ENCODE data around the gene L3MBTL4. TPM values are rescaled to one million over a fixed set of nuclear protein-coding genes. Genes with fewer than 3 reads are reported as not detected.

L3MBTL4 gene
- total RNA-seq, 6 donors from 2014 or later: 13.2 to 29.1 (median 14.8) TPM

GRCh38 chr18:6017171-6017570, 397.5 kb downstream of the L3MBTL4 start:
- no peak for ATAC-seq (ENCODE audit: low FRiP score in 2 of 2)
- Histone ChIP-seq H3K36me3 (no peaks in the 10 kb centered on the region), H3K27me3 (no peaks in the 10 kb centered on the region), H3K4me1 (no peaks in the 10 kb centered on the region), H3K4me3 (no peak overlapping the region), H3K27ac (no peak overlapping the region), H3K9me3 (no peaks in the 10 kb centered on the region)
- no peak for DNase-seq
- 56 to 81% methylated on average over 5 of the region's 5 CpGs for WGBS, 2 donors
- TF ChIP-seq CTCF (IDR thresholded peaks at IDR 0.05): no peak
- TF ChIP-seq POLR2A (IDR thresholded peaks at IDR 0.05): no peak
- TF ChIP-seq POLR2AphosphoS5 (IDR thresholded peaks at IDR 0.05): no peak
- TF ChIP-seq EP300 (IDR thresholded peaks at IDR 0.05): no peak

DNA sequence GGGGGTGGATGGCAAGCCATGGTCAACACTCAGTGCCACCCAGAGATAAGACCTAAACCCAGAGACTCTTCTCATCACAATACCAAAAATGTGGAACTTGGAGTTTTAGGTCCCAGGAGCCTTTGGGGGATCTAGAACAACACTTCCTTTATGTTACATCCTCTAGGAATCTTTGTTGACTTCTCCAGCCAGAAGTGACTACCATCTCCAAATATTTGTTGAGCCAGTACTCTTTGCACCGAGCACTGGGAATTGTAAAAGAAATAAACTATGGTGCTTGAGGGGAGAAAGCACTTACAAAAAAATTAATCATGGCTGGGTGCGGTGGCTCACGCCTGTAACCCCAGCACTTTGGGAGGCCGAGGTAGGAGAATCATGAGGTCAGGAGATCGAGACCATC, 399.3 kb downstream of the L3MBTL4 start:
- DNase-seq (no peak), ATAC-seq (ENCODE audit: low FRiP score in 2 of 2) (no peak)
- no peaks in the 10 kb centered on the region for H3K4me1 ChIP-seq
- 95 to 96% methylated on average over 5 of the region's 5 CpGs for WGBS, 2 donors
- H3K27ac ChIP-seq: no peak overlapping the region
- TF ChIP-seq POLR2A (IDR thresholded peaks at IDR 0.05): no peak
- no peak for TF ChIP-seq CTCF (IDR thresholded peaks at IDR 0.05)
- no peak for TF ChIP-seq EP300 (IDR thresholded peaks at IDR 0.05)
- no peak for TF ChIP-seq POLR2AphosphoS5 (IDR thresholded peaks at IDR 0.05)
- H3K9me3 ChIP-seq: no peaks in the 10 kb centered on the region
- H3K36me3 ChIP-seq: no peaks in the 10 kb centered on the region
- H3K4me3 ChIP-seq: no peak overlapping the region
- no peaks in the 10 kb centered on the region for H3K27me3 ChIP-seq

DNA sequence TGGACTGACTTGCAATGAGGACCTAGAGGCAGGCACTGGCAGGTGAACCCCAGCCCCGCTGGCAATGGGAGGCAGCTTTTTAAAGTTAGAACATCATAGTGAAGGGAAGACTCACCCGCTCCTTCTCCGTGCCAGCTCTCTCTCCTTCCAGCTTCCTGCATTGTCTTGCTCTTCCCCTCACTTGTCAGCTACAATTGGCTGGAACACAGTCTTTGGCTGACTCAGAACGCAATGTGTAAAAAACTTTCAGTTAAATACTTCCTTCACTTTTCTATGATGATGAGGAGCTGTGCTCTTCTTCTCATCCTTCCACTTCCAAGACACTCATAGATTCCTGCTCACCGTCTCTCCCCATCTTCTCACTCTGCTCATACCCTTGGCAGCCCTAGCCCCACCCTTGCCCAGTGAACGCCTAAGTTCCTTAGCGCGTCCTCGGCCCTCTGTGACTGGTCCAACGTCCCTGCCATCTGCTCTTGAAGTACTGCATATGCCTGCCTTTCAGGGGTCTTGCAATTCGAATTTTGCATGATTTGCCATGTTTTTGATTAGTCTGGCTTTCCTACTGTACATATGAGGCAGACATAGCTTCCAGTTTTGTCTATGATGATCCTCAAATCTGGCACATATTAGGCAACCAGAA, 401.4 kb downstream of the L3MBTL4 start:
- Histone ChIP-seq H3K36me3 (no peaks in the 10 kb centered on the region), H3K27me3 (no peaks in the 10 kb centered on the region), H3K27ac (no peak overlapping the region), H3K4me1 (no peaks in the 10 kb centered on the region), H3K4me3 (no peak overlapping the region), H3K9me3 (no peaks in the 10 kb centered on the region)
- ATAC-seq (ENCODE audit: low FRiP score in 2 of 2): no peak
- no peak for DNase-seq
- 84 to 90% methylated on average over 11 of the region's 11 CpGs for WGBS, 2 donors
- TF ChIP-seq EP300 (IDR thresholded peaks at IDR 0.05) (no peak), POLR2AphosphoS5 (IDR thresholded peaks at IDR 0.05) (no peak), POLR2A (IDR thresholded peaks at IDR 0.05) (no peak), CTCF (IDR thresholded peaks at IDR 0.05) (no peak)

GRCh38 chr18:6010921-6011320, 403.8 kb downstream of the L3MBTL4 start:
- Histone ChIP-seq H3K4me3 (no peak overlapping the region), H3K9me3 (no peaks in the 10 kb centered on the region), H3K27ac (no peak overlapping the region), H3K36me3 (no peaks in the 10 kb centered on the region), H3K4me1 (no peaks in the 10 kb centered on the region), H3K27me3 (no peaks in the 10 kb centered on the region)
- DNase-seq (no peak), ATAC-seq (ENCODE audit: low FRiP score in 2 of 2) (no peak)
- TF ChIP-seq EP300 (IDR thresholded peaks at IDR 0.05) (no peak), POLR2A (IDR thresholded peaks at IDR 0.05) (no peak), CTCF (IDR thresholded peaks at IDR 0.05) (no peak), POLR2AphosphoS5 (IDR thresholded peaks at IDR 0.05) (no peak)
- 86 to 97% methylated on average over 1 of the region's 1 CpG for WGBS, 2 donors

DNA sequence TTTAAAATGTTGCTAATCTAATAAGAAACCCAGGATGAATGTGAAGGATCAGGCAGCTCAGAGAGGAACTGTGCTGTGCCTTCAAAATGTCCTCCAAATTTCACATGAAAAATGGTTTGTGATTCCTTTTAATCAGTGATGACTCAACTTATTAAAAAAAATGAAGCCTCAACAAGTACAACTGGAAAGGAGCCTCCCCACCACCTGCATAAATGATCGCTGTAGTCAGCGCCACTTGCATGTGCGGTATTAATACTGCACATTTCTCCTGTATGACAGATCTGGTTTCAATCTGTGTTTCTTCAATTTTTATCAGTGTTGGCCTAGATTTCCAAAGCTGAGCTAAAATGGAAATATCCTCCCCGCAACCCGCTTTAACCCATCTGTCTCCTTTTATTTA, 404.4 kb downstream of the L3MBTL4 start:
- H3K4me3 ChIP-seq: no peak overlapping the region
- no peaks in the 10 kb centered on the region for H3K36me3 ChIP-seq
- DNase-seq (no peak), ATAC-seq (ENCODE audit: low FRiP score in 2 of 2) (no peak)
- TF ChIP-seq EP300 (IDR thresholded peaks at IDR 0.05): no peak
- TF ChIP-seq POLR2AphosphoS5 (IDR thresholded peaks at IDR 0.05): no peak
- no peak for TF ChIP-seq CTCF (IDR thresholded peaks at IDR 0.05)
- TF ChIP-seq POLR2A (IDR thresholded peaks at IDR 0.05): no peak
- no peak overlapping the region for H3K27ac ChIP-seq
- H3K27me3 ChIP-seq: no peaks in the 10 kb centered on the region
- H3K4me1 ChIP-seq: no peaks in the 10 kb centered on the region
- WGBS, 2 donors: 93 to 94% methylated on average over 5 of the region's 5 CpGs
- H3K9me3 ChIP-seq: no peaks in the 10 kb centered on the region

Data from upper lobe of left lung (tissue), 6 donors.